RPMI7951 (cell line): ENCODE data around the gene PLPP7. TPM values are rescaled to one million over a fixed set of nuclear protein-coding genes. Genes with fewer than 3 reads are reported as not detected.
A peak's percentile ranks its signal among the peaks of the same experiment; 100 is the strongest.
"Not testable (repeated sequence)": the region's sequence is repeated elsewhere in the genome, so short reads cannot be mapped to it uniquely, and the experiment has no call there.

Experiments used
- DNase-seq: peaks from one replicate; pipeline ENCODE4 v3.0.0-alpha.2; 2012; ENCODE audit warnings: low read depth
- total RNA-seq: library from RNA; depleted of rRNA; stranded (reverse); fragments of >200 nt; shearing (Covaris generic); gene quantifications from 2 replicates; pipeline ENCODE4 v1.2.3, GENCODE V29; 2014; rRNA removed

PLPP7 gene
- total RNA-seq = 11.4 and 13.5 TPM in 2 replicates

DNA sequence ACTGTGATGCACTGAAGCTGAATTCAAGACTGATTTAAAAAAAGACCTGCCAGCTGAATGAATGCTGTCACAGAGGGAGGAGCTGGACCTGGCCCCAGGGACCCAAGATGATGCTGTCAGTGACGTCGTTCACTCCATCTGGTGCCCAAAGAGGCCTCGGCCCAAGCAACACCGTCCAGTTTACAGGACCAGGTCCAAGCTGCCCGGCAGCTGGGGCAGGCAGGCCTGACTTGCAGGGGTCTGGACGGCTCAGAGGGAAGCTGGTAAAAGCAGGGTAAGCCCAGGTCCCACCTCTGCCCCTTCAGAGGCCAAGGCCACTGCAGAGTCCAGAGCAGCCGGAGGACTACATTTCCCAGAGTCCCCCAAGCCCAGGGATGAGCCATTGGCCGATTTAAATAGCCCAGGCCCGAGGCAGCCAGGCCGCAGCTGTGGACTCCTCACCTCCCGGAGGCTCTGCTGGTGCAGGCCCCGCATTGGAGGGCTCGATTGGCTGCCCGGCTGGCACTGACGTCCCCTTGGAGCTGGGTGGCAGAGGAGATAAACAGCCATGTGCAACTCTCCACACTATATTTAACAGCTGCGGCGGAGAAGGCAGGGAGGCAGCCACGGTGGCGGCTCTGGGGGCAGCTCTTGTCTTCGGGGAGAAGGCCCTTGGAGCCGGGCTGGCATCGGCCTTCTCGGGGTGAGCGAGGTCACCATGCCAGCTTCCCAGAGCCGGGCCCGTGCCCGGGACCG is at the start of gene PLPP7:
PLPP7 (plus strand) TSS at position 423 of the 735 bp plus-strand sequence; CDS start at position 698, 275 bp downstream.
- DNase-seq = peak; percentile 78

DNA sequence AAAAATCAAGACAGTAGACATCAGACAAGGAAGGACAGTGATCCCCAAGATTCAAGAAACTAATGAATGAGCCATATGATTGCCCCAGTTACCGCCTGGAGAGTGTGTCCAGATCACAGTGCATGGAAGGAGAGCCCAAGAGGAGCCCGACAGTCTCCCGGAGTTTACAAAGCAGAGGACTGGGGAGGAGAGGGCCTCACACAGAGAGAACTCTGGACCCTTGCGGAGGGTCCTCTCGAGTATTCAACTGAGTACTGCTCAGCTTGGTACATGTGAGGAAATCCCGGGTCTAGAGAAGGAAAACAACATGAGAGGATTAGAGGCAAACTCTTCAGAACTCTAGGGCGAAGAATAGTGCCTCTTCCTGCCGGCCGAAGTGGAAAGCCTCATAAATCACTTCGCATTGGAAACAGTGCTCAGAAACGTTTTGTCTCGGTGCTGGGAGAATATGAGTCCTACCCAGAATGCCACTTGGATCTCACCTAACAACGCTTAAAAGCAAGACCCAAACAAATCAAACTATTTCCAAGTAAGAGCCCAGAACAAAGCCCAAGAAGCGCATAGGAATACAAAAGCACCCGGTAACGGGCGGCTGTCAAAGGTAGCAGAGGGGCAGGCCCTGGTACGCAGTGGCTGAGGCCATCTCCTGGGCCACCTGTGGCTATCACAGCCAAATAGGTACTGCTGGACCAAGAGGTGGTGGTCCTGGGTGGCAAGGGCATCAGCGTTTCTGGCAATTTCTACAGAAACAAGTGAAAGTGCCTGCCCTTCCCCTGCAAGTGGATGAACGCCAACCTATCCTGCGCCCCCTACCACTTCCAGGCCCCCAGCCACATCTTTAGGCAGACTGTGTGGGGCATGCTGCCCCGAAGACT is 49.2 kb upstream of the PLPP7 start:
- DNase-seq = no peak

DNA sequence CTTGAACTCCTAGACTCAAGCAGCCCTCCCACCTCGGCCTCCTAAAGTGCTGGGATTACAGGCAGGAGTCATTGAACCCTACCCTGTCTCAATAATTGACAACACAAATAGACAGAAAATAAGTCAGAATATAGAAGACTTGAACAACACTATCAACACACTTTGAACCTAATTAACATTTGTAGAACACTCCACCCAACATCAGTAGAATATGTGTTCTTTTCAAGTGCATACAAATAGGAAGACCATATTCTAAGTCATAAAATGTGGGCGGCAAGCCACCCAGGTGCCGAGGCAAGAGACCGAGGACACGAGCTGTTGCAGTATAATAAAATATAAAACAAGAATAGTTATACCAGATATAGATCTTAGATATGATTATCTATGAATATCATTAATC is 45.2 kb upstream of the PLPP7 start:
- not testable (repeated sequence) for DNase-seq

DNA sequence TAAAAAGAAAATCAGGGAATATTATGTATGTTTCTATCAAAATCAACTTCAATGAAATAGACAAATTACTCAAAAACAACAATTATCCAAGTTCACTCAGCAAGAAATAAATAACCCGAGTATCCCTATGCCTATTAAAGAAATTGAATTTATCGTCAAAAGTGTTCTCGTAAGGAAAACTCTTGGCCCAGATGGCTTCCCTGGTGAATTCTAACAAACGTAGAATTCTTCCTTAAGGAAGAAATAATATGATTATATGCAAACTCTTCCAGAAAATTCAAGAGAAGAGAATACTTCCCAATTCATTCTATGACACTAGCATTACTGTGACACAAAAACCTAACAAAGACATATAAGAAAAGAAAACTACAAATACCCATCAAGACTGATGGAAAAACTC is 42.9 kb upstream of the PLPP7 start:
- DNase-seq = no peak

DNA sequence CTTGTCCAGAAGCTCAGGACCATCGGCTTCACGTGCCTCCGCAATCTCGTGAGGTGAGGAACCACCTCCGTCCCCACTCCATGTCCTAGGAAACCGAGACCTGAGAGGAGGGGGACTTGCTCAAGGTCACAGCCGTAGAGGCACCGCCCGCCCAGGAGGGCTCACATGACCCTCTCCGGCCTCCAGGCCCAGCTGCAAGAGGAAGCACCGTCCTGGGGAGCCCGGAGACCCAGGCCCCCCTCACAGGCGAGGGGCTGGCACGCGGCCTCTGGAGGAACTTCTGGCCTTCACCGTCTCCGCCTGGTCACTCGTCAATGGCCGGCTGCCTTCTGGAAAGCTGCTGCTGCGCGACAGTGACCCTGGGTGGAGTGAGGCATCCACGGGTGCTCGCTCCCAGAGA is 37.4 kb upstream of the PLPP7 start:
- DNase-seq = no peak

DNA sequence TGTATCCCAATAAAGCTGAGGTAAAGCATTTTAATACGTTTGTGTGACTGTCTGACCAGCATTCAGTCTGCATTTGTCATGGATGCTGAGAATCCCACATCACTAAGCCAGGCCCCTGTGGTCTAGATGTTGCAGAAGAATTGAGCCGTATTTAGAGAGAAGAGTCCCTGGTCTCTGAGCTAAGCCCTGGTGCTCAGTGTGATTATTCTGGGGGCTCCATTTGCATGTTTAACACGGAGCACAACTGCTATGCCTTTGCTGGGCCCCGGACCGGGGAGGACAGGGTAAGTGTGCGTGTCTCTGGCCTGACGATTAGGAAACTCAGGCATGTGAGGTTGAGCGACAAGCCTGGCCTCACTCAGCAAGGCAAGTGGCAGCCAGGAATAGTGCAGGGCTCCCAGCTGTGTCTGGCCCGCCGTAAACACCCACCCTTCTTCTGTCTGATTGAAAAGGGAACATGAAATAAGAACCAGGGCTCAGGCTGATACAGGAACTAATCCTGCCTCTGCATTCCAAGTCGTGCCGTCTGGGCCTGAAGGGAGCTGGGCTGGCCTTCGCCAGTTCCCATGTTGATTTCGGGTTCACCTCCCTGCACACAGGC is 35.5 kb upstream of the PLPP7 start:
- DNase-seq = no peak

DNA sequence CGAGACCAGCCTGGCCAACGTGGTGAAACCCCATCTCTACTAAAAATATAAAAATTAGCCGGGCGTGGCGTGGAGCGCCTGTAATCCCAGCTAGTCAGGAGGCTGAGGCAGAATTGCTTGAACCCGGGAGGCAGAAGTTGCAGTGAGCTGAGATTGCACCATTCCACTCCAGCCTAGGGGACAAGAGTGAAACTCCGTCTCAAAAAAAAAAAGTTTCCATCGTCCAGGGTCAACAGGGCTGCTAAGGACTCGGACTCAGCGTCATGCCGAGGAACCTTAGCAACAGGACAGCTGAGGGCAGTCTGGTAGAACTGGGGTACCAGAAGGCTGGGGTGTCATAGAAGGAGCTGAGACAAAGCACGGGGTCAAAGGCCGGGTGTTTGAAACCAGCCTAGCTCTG is 34.9 kb upstream of the PLPP7 start:
- DNase-seq = no peak

DNA sequence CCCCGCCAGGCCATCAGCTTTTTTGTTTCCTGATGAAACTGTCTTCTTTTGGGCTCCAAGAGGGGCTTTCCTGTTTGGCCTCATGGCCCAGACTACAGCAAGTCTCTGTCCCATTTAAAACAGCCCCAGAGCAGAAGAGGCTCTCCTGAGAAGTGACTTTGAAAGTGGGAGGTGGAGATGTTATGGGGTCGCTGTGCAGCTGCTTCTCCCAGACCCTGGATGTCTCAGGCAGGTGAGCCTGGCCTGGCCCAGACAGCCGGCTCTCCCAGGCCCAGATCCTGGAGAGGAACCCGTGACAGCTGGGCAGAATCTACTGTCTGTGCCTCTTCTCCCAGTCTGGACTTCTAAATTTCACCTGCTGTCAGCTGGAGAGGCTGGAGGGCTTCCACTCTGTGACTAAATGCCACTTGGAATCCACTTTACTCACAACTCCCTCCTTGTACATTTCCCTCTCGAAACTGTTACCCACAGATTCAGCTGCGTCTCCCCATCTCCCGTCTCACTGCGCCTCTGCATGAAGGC is 33.8 kb upstream of the PLPP7 start:
- no peak for DNase-seq

DNA sequence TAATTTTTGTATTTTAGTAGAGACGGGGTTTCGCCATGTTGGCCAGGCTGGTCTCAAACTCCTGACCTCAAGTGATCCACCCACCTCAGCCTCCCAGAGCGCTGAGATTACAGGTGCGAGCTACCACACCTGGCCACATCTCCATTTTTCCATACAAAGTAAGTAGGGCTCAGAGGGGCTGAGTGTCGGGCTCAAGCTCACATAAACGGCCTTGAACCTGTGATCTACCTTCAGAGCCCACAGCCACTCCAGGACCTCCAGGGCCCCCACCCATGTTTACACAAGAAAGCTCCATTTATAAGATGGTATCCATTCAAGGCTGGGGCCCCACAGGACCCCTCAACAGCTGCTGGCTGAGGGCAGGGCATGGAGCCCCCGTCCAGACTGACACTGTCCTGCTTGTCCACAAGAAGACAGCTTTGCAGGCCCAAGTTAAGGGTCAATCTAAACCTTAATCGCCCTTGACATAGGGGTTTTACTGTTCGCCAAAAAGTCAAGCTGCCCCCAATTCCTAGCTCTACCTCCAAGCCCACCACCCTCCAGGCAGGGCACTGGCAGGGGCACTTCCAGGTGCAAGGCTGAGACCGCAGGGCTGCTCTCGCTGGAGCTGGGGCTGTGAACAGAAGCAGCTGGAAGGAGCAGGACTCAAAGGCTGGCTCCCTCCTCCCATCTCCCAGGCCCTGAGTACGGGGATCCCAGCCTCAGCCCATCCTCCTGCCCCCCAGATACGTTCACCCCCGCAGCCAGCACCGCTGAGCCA is 32.1 kb upstream of the PLPP7 start:
- DNase-seq = no peak

DNA sequence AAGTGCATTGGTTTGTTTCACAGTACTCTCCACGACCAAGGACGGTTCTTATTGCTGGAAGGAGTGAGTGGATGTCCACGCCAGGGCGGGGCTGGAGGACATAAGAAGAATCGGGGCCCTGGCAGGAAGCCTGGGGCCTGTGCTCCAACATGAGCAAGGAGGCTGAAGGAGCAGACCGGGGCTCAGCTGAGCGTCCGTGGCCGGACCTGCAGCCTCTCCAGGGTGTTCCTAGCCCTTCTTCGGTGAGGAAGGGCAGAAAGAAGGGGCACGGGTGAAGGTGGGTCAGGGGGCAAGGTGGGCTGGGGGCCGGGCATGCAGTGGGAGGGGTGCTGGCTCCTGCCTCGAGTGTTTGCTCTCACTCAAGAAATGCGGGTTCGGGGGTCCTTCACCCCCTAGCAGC is 31.3 kb upstream of the PLPP7 start:
- DNase-seq = no peak

DNA sequence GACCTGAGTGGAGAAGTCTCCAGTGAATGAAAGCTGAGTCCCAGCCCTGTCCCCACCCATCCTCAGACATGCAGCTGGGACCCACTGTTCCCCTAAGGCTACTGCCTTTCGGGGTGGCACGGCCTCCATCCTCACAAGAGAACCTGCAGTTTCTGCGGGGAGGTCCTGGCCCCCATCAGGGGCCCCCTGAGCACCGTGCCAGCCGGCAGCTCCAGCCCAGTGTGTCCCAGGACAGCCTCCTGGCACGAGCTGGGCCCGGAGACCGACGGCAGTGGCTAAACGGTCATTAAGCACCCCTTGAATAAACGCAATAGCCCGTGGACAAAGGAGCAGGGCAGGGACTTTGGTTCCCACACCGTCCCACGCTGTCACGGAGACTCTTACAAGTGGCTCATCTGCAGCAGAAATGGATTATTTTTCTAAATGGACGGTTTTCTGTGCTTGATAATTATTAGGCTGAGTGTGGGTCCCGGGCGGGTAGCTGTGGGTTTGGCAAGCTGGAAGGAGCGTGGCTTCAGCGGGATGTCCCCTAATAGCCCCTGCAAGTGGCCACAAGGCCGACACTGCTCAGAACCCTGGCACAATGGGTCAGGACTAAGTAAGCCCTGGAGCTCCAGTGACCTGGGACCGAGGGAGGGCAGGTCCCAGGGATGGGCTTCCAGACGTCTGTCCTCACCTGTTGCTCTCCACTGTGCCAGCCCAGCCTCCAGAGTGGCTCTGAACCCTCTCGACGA is 30.7 kb upstream of the PLPP7 start:
- DNase-seq = no peak

DNA sequence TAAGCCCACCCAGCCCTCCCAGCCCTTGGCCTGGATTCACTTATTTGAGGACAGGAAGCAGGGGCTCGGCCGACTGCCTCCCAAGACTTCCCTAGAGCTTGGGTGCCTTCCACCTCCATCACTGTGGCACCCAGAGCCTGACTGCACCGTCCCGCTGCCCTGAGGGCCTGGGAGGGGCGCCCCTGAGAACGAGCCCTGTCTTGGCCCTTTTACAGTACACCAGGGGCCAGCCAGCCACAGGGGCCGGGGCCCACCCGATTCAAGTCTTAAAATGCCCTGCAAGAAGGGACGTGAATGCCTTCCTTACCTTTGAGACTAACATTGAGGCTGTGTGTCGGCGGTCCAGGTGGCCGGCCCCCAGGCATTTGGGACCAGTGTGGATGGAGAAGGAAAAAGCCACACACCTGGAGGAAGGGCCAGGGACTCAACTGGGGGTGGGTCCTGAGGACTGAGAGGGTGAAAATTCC is 30.1 kb upstream of the PLPP7 start:
- DNase-seq = no peak

DNA sequence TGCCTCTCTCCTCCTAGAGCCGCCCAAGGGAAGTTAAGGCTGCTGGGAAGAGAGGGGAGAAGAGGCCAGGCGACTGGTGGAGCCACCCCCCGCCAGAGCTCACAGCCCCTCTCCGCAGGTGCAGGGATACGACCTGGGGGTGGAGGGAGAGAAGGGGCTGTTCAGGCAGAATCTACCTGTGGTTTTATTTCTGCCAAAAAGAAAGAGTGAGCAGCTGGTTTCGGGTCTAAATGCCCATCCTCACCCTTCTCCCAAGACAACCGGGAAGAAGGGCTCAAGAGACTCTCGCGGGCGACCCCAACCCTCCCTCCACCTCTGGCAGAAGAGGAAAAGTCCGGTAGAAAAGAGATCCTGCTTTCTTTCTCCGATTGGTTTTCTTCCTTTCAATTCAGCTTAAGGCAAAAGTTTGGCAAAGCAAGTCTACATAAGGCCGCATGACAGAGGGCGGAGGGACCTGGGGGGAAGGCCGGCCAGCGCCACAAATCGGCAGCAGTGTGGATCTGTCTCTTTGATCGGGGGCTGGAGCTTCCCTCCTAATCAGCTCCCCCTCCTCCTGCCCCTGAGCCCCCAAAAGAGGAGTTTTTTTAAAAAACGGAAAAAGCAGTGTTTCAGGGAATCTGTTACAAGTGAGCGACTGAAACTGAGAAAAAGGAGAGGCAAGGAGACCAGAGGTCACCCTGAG is 29.5 kb upstream of the PLPP7 start:
- no peak for DNase-seq

DNA sequence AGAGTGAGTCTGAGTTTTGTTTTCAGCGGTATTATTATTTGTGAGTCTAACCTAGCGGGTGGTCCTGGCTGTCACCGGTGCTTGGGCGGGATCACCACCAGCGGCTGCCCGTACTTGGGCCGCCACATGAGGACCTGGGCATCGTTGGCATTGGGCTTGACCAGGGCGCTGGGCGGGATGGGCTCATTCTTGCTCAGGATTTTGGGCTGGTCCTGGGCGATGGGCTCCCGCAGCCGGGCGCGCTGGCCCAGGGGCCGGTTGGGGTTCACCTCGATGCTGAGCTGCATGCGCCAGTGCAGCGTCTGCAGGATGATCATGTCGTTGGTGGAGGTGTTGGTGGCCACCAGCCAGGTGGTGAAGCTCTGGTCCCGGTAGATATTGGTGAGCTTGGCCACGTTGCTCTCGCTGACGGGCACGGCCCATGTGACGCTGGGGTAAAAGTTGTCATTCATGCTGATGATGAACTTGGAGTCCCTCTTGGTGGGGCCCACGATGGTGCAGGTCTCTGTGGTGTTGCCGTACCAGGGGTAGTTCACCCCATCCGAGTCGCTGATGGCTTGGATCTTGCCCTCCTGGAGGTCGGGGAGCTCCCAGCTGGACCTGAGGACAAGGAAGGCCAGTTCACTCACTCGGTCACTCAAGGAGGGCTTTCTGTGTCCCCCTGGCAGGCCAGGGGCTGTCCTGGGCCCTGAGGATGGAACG is 28.6 kb upstream of the PLPP7 start:
- no peak for DNase-seq

DNA sequence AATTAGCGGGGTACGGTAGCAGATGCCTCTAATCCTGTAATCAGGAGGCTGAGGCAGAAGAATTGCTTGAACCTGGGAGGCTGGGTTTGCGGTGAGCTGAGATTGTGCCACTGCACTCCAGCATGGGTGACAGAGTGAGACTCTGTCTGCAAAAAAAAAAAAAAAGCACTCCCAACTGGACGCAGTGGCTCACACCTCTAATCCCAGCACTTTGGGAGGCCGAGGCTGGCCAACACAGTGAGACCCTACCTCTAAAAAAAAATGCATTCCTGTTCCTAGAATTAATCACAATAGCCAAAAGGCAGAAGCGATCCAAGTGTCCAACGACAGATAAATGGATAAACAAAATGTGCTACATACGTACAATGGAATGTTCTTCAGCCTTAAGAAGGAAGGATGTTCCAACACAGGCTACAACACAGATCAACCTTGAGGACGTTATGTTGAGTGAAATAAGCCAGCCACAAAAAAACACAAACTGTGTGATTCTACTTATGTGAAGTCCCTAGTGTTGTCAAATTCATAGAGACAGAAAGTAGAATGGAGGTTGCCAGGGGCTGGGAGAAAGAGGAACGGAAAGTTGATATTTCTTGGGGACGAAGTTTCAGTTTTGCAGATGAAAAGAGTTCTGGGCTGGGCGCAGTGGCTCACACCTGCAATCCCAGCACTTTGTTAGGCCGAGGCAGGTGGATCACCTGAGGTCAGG is 27.0 kb upstream of the PLPP7 start:
- DNase-seq = no peak

DNA sequence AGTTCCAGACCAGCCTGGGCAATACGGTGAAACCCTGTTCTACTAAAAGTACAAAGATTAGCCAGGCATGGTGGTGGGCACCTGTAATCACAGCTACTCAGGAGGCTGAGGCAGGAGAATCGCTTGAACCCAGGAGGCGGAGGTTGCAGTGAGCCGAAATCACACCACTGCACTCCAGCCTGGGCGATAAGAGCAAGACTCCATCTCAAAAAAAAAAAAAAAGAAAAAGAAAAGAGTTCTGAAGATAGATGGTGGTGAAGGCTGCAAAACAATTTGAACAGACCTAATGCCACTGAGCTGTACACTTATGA is 26.5 kb upstream of the PLPP7 start:
- not testable (repeated sequence) for DNase-seq

DNA sequence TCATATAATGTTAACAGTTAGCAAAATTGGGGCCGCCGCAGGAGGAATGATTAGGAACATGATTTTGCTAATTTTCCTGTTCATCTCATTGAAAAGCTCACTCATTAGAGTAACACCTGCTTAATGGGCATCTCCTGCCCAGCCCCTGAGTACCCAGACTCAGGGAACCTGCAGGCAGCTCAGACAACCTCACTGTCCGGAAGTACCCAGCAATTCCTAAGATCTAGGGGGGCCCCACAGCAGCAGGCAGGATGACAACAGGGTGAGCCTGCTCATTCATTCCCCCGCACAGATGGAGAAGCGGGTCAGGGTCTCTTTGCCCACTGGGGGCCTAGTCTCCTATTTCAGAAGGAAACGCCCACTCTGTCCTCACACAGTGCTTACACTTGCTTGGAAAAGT is 25.8 kb upstream of the PLPP7 start:
- DNase-seq = no peak

DNA sequence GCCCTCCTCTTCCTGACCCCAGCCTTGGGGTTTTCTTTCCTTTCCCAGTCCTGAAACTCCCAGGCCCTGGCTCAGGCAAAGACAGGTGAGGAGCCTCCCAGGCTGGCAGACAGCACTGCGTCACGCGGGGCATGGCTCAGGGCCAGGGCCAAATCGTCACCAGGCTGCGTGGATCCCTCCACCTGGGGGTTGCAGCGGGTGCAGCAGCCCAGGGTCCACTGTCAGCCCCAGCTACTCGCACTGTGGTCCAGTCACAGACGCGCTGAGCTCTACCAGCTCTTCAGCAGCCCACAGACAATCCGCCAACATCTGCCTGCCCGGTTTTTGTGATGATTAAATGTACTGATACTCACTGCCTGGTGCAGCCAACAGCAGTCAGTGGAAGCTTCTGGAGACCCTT is 25.3 kb upstream of the PLPP7 start:
- DNase-seq = no peak
